Measurements from ENCODE around the gene PREX1. TPM values are rescaled to one million over a fixed set of nuclear protein-coding genes. Genes with fewer than 3 reads are reported as not detected.

Gene PREX1
- total and polyA plus RNA-seq, 2 experiments from 2014 or later, result 2.4 to 10.3 TPM

DNA sequence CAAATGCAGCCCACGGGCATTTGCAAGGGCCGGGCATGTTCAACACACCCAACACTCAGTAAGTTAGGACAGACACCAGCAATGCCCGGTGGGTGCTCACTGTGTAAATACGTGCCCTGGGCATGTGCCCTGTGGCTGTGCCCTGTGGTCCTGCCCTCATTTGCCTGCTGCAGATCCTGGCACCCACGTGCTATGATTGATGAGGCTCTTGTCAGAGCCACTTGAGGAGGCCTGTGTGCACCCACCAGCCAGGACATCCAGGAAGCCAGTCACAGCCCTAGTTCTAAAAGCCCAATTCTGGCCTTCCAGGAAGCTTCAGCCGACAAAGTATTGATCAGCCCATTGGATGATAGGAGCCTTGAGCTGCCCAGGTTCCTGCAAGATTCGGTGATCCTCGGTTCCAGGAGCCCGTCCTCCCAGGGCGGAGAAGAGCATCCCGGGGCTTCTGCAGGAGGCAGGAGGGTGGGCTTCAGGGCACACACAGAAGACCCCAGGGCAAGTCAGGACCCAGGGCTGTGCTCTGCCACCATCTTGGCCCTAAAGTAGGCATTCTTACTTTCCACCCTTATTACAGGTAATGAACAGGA is 223.9 kb downstream of the PREX1 start (continued):
- TF ChIP-seq NANOG (IDR thresholded peaks at IDR 0.05; ENCODE audit: borderline replicate concordance) (no peak), STAT1 (IDR thresholded peaks at IDR 0.05; ENCODE audit: unreplicated experiment) (no peak), ZNF331 (CRISPR knock-in tag; IDR thresholded peaks at IDR 0.05; ENCODE audit: low read depth) (no peak), CREB1 (CRISPR knock-in tag; IDR thresholded peaks at IDR 0.05; ENCODE audit: low read depth) (no peak), JUNB (IDR thresholded peaks at IDR 0.05; ENCODE audit: unreplicated experiment) (no peak), ZNF114 (CRISPR knock-in tag; IDR thresholded peaks at IDR 0.05) (no peak), EZH2phosphoT487 (IDR thresholded peaks at IDR 0.05; ENCODE audit: unreplicated experiment) (no peak)
- TF ChIP-seq, protein P1, sequence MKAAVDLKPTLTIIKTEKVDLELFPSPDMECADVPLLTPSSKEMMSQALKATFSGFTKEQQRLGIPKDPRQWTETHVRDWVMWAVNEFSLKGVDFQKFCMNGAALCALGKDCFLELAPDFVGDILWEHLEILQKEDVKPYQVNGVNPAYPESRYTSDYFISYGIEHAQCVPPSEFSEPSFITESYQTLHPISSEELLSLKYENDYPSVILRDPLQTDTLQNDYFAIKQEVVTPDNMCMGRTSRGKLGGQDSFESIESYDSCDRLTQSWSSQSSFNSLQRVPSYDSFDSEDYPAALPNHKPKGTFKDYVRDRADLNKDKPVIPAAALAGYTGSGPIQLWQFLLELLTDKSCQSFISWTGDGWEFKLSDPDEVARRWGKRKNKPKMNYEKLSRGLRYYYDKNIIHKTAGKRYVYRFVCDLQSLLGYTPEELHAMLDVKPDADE (IDR thresholded peaks at IDR 0.05), result no peak
- TF ChIP-seq, protein P2, sequence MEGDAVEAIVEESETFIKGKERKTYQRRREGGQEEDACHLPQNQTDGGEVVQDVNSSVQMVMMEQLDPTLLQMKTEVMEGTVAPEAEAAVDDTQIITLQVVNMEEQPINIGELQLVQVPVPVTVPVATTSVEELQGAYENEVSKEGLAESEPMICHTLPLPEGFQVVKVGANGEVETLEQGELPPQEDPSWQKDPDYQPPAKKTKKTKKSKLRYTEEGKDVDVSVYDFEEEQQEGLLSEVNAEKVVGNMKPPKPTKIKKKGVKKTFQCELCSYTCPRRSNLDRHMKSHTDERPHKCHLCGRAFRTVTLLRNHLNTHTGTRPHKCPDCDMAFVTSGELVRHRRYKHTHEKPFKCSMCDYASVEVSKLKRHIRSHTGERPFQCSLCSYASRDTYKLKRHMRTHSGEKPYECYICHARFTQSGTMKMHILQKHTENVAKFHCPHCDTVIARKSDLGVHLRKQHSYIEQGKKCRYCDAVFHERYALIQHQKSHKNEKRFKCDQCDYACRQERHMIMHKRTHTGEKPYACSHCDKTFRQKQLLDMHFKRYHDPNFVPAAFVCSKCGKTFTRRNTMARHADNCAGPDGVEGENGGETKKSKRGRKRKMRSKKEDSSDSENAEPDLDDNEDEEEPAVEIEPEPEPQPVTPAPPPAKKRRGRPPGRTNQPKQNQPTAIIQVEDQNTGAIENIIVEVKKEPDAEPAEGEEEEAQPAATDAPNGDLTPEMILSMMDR (conservative IDR thresholded peaks at IDR 0.05; ENCODE audit: low read depth in 2 of 2), result no peak

DNA sequence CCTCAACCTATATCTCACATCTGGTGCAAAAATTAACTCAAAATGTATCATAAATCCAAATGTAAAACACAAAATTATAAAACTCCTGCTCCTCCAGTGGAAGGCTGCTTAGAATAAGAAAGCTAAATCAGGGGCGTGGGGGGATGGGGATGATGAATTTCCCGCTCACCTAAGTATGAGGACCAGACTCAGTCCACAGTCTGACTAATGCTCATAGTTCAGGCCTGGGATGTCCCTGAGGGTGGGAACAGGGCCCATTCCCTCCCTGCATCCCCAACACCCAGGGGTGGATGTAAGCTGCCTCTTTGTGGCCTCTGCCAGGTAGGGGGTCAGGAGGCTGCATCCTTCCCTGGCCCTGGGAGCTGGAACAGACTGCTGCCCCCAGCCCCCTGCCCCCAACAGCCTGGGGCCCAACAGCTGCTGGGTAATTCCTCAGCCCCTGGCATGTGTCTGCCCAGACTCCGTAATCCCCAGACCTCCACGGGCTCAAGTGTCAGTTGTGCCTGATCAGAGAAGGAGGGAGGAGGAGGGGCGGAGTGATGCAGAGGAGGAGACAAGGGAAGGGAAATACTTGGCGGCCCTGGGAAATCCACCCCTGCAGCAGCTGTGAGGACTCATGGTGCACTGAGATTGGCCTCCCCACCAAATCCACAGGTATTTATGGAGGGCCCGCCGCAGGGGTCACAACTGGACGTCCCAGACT is 224.5 kb downstream of the PREX1 start:
- no peaks in the 10 kb centered on the region for H3K27me3 ChIP-seq (ENCODE audit: insufficient read depth)
- TF ChIP-seq STAT1 (IDR thresholded peaks at IDR 0.05; ENCODE audit: unreplicated experiment) (no peak), EZH2phosphoT487 (IDR thresholded peaks at IDR 0.05; ENCODE audit: unreplicated experiment) (no peak), JUNB (IDR thresholded peaks at IDR 0.05; ENCODE audit: unreplicated experiment) (no peak), POLR2AphosphoS5 (IDR thresholded peaks at IDR 0.05; ENCODE audit: low read depth) (no peak)
- TF ChIP-seq, protein P3, sequence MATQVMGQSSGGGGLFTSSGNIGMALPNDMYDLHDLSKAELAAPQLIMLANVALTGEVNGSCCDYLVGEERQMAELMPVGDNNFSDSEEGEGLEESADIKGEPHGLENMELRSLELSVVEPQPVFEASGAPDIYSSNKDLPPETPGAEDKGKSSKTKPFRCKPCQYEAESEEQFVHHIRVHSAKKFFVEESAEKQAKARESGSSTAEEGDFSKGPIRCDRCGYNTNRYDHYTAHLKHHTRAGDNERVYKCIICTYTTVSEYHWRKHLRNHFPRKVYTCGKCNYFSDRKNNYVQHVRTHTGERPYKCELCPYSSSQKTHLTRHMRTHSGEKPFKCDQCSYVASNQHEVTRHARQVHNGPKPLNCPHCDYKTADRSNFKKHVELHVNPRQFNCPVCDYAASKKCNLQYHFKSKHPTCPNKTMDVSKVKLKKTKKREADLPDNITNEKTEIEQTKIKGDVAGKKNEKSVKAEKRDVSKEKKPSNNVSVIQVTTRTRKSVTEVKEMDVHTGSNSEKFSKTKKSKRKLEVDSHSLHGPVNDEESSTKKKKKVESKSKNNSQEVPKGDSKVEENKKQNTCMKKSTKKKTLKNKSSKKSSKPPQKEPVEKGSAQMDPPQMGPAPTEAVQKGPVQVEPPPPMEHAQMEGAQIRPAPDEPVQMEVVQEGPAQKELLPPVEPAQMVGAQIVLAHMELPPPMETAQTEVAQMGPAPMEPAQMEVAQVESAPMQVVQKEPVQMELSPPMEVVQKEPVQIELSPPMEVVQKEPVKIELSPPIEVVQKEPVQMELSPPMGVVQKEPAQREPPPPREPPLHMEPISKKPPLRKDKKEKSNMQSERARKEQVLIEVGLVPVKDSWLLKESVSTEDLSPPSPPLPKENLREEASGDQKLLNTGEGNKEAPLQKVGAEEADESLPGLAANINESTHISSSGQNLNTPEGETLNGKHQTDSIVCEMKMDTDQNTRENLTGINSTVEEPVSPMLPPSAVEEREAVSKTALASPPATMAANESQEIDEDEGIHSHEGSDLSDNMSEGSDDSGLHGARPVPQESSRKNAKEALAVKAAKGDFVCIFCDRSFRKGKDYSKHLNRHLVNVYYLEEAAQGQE (IDR thresholded peaks at IDR 0.05; ENCODE audit: unreplicated experiment), result no peak
- TF ChIP-seq, protein P2 (conservative IDR thresholded peaks at IDR 0.05; ENCODE audit: low read depth in 2 of 2), result no peak
- peak; percentile 86 for ATAC-seq

More for the DNA sequence above, 224.5 kb downstream of the PREX1 start:
- DNase-seq (ENCODE audit: low spot score), result peak; percentile 35
- Histone ChIP-seq H3K4me3 (no peak overlapping the region), H3K4me2 (no peak overlapping the region), H3K27ac (ENCODE audit: low read depth) (no peak overlapping the region), H3K9me2 (ENCODE audit: insufficient read depth) (no peaks in the 10 kb centered on the region), H4K20me1 (replicated peaks; ENCODE audit: insufficient read depth) (no peaks in the 10 kb centered on the region), H3K36me3 (ENCODE audit: insufficient read depth) (no peaks in the 10 kb centered on the region), H3K79me2 (replicated peaks; ENCODE audit: insufficient read depth) (no peaks in the 10 kb centered on the region), H3K4me1 (ENCODE audit: insufficient read depth) (no peaks in the 10 kb centered on the region; the same call in 1 of the 2 replicates), H3F3A (replicated peaks; ENCODE audit: low read depth) (no peaks in the 10 kb centered on the region), H2AFZ (0 out of 2 replicates have a peak overlapping the region, but pooled peaks have one; percentile 86)
- no peaks in the 10 kb centered on the region for H3K9me3 Mint-ChIP-seq
- no peaks in the 10 kb centered on the region for H3K36me3 Mint-ChIP-seq (ENCODE audit: low read depth)
- H3K4me3 Mint-ChIP-seq, result no peak overlapping the region
- H3K27me3 Mint-ChIP-seq (ENCODE audit: insufficient read depth, low read depth, poor library complexity), result no peaks in the 10 kb centered on the region
- H3K4me1 Mint-ChIP-seq, result peaks cover 12% of the 10 kb centered on the region
- no peak overlapping the region for H3K27ac Mint-ChIP-seq
